ENCODE results near the gene LRRC53. TPM values are rescaled to one million over a fixed set of nuclear protein-coding genes. Genes with fewer than 3 reads are reported as not detected.

Gene LRRC53
- total RNA-seq, 1 experiment from 2014 or later, result not detected

DNA sequence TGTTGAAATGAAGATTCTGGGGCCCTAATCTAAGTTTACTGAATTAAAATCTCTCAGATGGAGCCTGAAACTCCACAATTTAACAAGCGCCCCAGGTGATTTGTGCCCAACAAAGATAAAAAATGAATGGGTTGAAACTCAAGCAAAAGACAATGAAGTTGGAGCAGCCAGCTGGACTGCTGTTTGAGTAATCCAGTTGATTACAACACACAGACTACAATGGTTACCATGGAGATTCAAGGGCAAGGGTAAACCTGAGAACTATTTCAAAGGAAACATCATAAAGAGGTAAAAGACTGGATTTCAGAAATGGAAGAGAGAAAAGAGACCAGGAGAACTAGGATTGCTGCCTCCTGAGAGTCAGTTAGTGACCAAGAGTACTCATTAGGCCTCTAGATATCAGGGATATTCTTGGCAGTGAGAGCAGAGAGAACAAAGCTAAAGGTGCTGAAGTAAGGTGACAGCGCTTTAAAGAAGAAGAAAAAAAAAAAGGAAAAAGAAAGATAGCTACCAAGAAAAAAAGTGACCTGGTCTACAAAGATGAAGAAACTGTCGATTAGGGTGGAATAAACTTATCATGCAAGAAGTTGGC is 44.5 kb downstream of the LRRC53 start:
- CTCF ChIA-PET, result interaction anchor here (0.7 kb wide), 1 partner anchor 10 kb away, joined by 4 read pairs; no protein-coding TSS in a partner anchor
- H3K4me3 ChIP-seq (ENCODE audit: low read depth, low read length, poor library complexity, severe bottlenecking), result no peak overlapping the region
- no peaks in the 10 kb centered on the region for H3K36me3 ChIP-seq (ENCODE audit: insufficient read depth, low read length, poor library complexity, severe bottlenecking)
- no peak overlapping the region for H3K27ac ChIP-seq (ENCODE audit: low read depth, low read length, poor library complexity, severe bottlenecking)
- POLR2A ChIA-PET (ENCODE audit: low non-redundant PET), result no interaction called here
- H3K4me1 ChIP-seq (ENCODE audit: insufficient read depth, low read length, poor library complexity, severe bottlenecking), result no peaks in the 10 kb centered on the region
- H3K27me3 ChIP-seq (replicated peaks; ENCODE audit: insufficient read depth, low read depth, low read length, poor library complexity), result peaks cover 21% of the 10 kb centered on the region
- TF ChIP-seq, protein P1, sequence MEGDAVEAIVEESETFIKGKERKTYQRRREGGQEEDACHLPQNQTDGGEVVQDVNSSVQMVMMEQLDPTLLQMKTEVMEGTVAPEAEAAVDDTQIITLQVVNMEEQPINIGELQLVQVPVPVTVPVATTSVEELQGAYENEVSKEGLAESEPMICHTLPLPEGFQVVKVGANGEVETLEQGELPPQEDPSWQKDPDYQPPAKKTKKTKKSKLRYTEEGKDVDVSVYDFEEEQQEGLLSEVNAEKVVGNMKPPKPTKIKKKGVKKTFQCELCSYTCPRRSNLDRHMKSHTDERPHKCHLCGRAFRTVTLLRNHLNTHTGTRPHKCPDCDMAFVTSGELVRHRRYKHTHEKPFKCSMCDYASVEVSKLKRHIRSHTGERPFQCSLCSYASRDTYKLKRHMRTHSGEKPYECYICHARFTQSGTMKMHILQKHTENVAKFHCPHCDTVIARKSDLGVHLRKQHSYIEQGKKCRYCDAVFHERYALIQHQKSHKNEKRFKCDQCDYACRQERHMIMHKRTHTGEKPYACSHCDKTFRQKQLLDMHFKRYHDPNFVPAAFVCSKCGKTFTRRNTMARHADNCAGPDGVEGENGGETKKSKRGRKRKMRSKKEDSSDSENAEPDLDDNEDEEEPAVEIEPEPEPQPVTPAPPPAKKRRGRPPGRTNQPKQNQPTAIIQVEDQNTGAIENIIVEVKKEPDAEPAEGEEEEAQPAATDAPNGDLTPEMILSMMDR (conservative IDR thresholded peaks at IDR 0.05; ENCODE audit: low read depth, low read length), result no peak
- no peak for TF ChIP-seq EZH2 (IDR thresholded peaks at IDR 0.05; ENCODE audit: borderline replicate concordance, low read depth, low read length, poor library complexity, severe bottlenecking)
- no TSS peak for BruUV-seq (replicated peaks)
- H3K9me3 ChIP-seq (ENCODE audit: low read depth, low read length, poor library complexity, severe bottlenecking), result no peaks in the 10 kb centered on the region
- DNase-seq (ENCODE audit: low spot score), result no peak
- intact Hi-C loops (cut with micrococcal nuclease; ENCODE audit: unreplicated experiment), result loop anchor here (2.0 to 5.0 kb wide), 2 partner anchors 461 to 629 kb away; no protein-coding TSS in a partner anchor

DNA sequence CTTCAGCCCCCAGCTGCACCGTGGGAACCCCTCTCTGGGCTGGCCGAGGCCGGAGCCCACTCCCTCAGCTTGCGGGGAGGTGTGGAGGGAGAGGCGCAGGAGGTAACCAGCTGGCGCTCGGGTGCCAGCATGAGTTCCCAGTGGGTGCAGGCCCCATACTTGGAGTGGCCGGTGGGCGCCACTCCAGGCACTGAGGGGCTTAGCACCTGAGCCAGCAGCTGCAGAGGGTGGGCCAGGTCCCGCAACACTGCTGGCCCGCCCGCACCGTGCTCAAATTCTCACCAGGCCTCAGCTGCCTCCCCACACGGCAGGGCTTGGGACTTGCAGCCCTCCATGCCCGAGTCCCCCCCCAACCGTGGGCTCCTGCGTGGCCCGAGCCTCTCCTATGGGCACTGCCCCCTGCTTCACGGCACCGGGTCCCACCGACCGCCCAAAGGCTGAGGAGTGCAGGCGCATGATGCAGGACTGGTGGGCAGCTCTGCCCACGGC is 47.2 kb downstream of the LRRC53 start:
- Histone ChIP-seq H3K27ac (ENCODE audit: low read depth, low read length, poor library complexity, severe bottlenecking) (no peak overlapping the region), H3K9me3 (ENCODE audit: low read depth, low read length, poor library complexity, severe bottlenecking) (no peaks in the 10 kb centered on the region), H3K4me3 (ENCODE audit: low read depth, low read length, poor library complexity, severe bottlenecking) (no peak overlapping the region), H3K27me3 (replicated peaks; ENCODE audit: insufficient read depth, low read depth, low read length, poor library complexity) (peaks cover 2% of the 10 kb centered on the region), H3K4me1 (ENCODE audit: insufficient read depth, low read length, poor library complexity, severe bottlenecking) (no peaks in the 10 kb centered on the region), H3K36me3 (ENCODE audit: insufficient read depth, low read length, poor library complexity, severe bottlenecking) (no peaks in the 10 kb centered on the region)
- TF ChIP-seq, protein P1 (conservative IDR thresholded peaks at IDR 0.05; ENCODE audit: low read depth, low read length), result no peak
- no peak for TF ChIP-seq EZH2 (IDR thresholded peaks at IDR 0.05; ENCODE audit: borderline replicate concordance, low read depth, low read length, poor library complexity, severe bottlenecking)
- no peak for DNase-seq (ENCODE audit: low spot score)
- BruUV-seq (replicated peaks), result no TSS peak
- intact Hi-C loops (cut with micrococcal nuclease; ENCODE audit: unreplicated experiment), result loop anchor here (5.0 kb wide), 1 partner anchor 458 kb away; no protein-coding TSS in a partner anchor
- ChIA-PET POLR2A (ENCODE audit: low non-redundant PET) (no interaction called here), CTCF (no interaction called here)

DNA sequence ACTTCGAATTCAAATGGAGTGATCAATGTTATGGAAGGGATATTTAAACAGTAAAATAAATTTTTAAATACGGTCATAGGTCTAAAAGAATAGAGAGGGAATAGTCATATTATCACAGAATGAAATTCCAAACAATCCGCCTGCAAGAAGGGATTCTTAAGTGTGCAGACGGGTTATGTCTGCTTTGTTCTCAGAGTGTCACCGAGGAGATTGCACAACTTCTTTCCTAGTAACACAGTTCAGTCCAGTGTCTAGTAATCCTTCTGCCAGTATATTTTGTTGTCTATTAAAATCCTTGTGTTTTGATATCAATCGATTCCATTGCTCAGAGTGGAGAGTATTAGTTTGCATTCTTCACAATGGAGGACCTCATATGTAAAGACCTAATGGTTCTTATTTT is 48.4 kb downstream of the LRRC53 start:
- intact Hi-C loops (cut with micrococcal nuclease; ENCODE audit: unreplicated experiment), result no loop called here
- no peak overlapping the region for H3K27ac ChIP-seq (ENCODE audit: low read depth, low read length, poor library complexity, severe bottlenecking)
- no peaks in the 10 kb centered on the region for H3K27me3 ChIP-seq (replicated peaks; ENCODE audit: insufficient read depth, low read depth, low read length, poor library complexity)
- H3K36me3 ChIP-seq (ENCODE audit: insufficient read depth, low read length, poor library complexity, severe bottlenecking), result no peaks in the 10 kb centered on the region
- no peaks in the 10 kb centered on the region for H3K9me3 ChIP-seq (ENCODE audit: low read depth, low read length, poor library complexity, severe bottlenecking)
- no peaks in the 10 kb centered on the region for H3K4me1 ChIP-seq (ENCODE audit: insufficient read depth, low read length, poor library complexity, severe bottlenecking)
- no peak overlapping the region for H3K4me3 ChIP-seq (ENCODE audit: low read depth, low read length, poor library complexity, severe bottlenecking)
- ChIA-PET CTCF (no interaction called here), POLR2A (ENCODE audit: low non-redundant PET) (no interaction called here)
- BruUV-seq (replicated peaks), result no TSS peak
- no peak for TF ChIP-seq EZH2 (IDR thresholded peaks at IDR 0.05; ENCODE audit: borderline replicate concordance, low read depth, low read length, poor library complexity, severe bottlenecking)
- TF ChIP-seq, protein P1 (conservative IDR thresholded peaks at IDR 0.05; ENCODE audit: low read depth, low read length), result no peak
- no peak for DNase-seq (ENCODE audit: low spot score)
